ENCODE results near the gene GPR173. TPM values are rescaled to one million over a fixed set of nuclear protein-coding genes. Genes with fewer than 3 reads are reported as not detected.
A peak's percentile ranks its signal among the peaks of the same experiment; 100 is the strongest.

The GPR173 gene
- total and polyA plus RNA-seq, 2 experiments from 2014 or later, result 0.92 to 7.7 TPM

DNA sequence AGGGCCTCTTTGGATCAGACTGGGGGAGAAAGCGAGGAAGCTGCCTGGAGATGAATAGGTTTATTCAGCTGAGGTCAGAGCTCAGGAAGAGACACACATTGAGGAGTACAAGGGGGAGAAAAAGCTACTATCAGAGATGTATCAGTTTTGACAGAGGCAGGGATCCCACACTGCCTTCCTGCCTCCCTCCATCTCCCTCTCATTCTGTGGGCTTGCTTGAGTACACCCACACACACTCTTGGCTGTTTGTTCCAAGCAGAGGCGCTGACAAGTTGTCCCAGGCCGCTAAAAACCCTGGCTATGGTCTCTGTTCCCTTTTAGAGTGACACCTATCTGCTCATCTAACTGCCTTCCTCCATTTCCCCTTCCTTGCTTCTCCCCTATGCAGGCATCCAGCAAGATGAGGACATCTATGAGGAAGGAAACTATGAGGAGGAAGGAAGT, 38.8 kb downstream of the GPR173 start:
- Histone ChIP-seq H3K27me3 (ENCODE audit: insufficient read depth) (no peaks in the 10 kb centered on the region), H3K4me3 (no peak overlapping the region), H3K4me1 (ENCODE audit: insufficient read depth) (no peaks in the 10 kb centered on the region; the same call in 1 of the 2 replicates), H3F3A (replicated peaks; ENCODE audit: low read depth) (no peaks in the 10 kb centered on the region), H4K20me1 (replicated peaks; ENCODE audit: insufficient read depth) (no peaks in the 10 kb centered on the region; the same call in 1 of the 2 replicates), H3K27ac (ENCODE audit: low read depth) (no peak overlapping the region), H3K9me2 (ENCODE audit: insufficient read depth) (no peaks in the 10 kb centered on the region), H3K79me2 (replicated peaks; ENCODE audit: insufficient read depth) (0 out of 2 replicates have a peak, but pooled peaks cover 4% of the 10 kb centered on the region), H3K36me3 (ENCODE audit: insufficient read depth) (no peaks in the 10 kb centered on the region), H2AFZ (no peak overlapping the region), H3K4me2 (no peak overlapping the region)
- Mint-ChIP-seq H3K4me1 (peaks cover 10% of the 10 kb centered on the region), H3K4me3 (peak overlapping the region; percentile 94; the same call in 2 of the 3 replicates), H3K9me3 (no peaks in the 10 kb centered on the region; the same call in 2 of the 3 replicates), H3K36me3 (ENCODE audit: low read depth) (peaks cover 52% of the 10 kb centered on the region), H3K27ac (peak overlapping the region; percentile 98; the same call in 1 of the 2 replicates), H3K27me3 (ENCODE audit: insufficient read depth, low read depth, poor library complexity) (peaks cover 3% of the 10 kb centered on the region)
- DNase-seq (ENCODE audit: low spot score) (no peak), ATAC-seq (no peak)
- TF ChIP-seq, protein P1, sequence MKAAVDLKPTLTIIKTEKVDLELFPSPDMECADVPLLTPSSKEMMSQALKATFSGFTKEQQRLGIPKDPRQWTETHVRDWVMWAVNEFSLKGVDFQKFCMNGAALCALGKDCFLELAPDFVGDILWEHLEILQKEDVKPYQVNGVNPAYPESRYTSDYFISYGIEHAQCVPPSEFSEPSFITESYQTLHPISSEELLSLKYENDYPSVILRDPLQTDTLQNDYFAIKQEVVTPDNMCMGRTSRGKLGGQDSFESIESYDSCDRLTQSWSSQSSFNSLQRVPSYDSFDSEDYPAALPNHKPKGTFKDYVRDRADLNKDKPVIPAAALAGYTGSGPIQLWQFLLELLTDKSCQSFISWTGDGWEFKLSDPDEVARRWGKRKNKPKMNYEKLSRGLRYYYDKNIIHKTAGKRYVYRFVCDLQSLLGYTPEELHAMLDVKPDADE (IDR thresholded peaks at IDR 0.05), result no peak
- TF ChIP-seq, protein P2, sequence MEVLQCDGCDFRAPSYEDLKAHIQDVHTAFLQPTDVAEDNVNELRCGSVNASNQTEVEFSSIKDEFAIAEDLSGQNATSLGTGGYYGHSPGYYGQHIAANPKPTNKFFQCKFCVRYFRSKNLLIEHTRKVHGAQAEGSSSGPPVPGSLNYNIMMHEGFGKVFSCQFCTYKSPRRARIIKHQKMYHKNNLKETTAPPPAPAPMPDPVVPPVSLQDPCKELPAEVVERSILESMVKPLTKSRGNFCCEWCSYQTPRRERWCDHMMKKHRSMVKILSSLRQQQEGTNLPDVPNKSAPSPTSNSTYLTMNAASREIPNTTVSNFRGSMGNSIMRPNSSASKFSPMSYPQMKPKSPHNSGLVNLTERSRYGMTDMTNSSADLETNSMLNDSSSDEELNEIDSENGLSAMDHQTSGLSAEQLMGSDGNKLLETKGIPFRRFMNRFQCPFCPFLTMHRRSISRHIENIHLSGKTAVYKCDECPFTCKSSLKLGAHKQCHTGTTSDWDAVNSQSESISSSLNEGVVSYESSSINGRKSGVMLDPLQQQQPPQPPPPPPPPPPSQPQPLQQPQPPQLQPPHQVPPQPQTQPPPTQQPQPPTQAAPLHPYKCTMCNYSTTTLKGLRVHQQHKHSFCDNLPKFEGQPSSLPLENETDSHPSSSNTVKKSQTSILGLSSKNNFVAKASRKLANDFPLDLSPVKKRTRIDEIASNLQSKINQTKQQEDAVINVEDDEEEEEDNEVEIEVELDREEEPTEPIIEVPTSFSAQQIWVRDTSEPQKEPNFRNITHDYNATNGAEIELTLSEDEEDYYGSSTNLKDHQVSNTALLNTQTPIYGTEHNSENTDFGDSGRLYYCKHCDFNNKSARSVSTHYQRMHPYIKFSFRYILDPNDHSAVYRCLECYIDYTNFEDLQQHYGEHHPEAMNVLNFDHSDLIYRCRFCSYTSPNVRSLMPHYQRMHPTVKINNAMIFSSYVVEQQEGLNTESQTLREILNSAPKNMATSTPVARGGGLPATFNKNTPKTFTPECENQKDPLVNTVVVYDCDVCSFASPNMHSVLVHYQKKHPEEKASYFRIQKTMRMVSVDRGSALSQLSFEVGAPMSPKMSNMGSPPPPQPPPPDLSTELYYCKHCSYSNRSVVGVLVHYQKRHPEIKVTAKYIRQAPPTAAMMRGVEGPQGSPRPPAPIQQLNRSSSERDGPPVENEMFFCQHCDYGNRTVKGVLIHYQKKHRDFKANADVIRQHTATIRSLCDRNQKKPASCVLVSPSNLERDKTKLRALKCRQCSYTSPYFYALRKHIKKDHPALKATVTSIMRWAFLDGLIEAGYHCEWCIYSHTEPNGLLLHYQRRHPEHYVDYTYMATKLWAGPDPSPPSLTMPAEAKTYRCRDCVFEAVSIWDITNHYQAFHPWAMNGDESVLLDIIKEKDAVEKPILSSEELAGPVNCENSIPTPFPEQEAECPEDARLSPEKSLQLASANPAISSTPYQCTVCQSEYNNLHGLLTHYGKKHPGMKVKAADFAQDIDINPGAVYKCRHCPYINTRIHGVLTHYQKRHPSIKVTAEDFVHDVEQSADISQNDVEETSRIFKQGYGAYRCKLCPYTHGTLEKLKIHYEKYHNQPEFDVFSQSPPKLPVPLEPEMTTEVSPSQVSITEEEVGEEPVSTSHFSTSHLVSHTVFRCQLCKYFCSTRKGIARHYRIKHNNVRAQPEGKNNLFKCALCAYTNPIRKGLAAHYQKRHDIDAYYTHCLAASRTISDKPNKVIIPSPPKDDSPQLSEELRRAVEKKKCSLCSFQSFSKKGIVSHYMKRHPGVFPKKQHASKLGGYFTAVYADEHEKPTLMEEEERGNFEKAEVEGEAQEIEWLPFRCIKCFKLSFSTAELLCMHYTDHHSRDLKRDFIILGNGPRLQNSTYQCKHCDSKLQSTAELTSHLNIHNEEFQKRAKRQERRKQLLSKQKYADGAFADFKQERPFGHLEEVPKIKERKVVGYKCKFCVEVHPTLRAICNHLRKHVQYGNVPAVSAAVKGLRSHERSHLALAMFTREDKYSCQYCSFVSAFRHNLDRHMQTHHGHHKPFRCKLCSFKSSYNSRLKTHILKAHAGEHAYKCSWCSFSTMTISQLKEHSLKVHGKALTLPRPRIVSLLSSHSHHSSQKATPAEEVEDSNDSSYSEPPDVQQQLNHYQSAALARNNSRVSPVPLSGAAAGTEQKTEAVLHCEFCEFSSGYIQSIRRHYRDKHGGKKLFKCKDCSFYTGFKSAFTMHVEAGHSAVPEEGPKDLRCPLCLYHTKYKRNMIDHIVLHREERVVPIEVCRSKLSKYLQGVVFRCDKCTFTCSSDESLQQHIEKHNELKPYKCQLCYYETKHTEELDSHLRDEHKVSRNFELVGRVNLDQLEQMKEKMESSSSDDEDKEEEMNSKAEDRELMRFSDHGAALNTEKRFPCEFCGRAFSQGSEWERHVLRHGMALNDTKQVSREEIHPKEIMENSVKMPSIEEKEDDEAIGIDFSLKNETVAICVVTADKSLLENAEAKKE (CRISPR knock-in tag; IDR thresholded peaks at IDR 0.05), result no peak
- TF ChIP-seq CREB1 (CRISPR knock-in tag; IDR thresholded peaks at IDR 0.05; ENCODE audit: low read depth) (no peak), ZNF331 (CRISPR knock-in tag; IDR thresholded peaks at IDR 0.05; ENCODE audit: low read depth) (no peak), JUNB (IDR thresholded peaks at IDR 0.05; ENCODE audit: unreplicated experiment) (no peak), POLR2AphosphoS5 (IDR thresholded peaks at IDR 0.05; ENCODE audit: low read depth) (no peak), ZNF114 (CRISPR knock-in tag; IDR thresholded peaks at IDR 0.05) (no peak), NANOG (IDR thresholded peaks at IDR 0.05; ENCODE audit: borderline replicate concordance) (no peak), EZH2phosphoT487 (IDR thresholded peaks at IDR 0.05; ENCODE audit: unreplicated experiment) (no peak), EZH2 (IDR thresholded peaks at IDR 0.05; ENCODE audit: low read depth, unreplicated experiment) (no peak), STAT1 (IDR thresholded peaks at IDR 0.05; ENCODE audit: unreplicated experiment) (no peak)
- TF ChIP-seq, protein P3, sequence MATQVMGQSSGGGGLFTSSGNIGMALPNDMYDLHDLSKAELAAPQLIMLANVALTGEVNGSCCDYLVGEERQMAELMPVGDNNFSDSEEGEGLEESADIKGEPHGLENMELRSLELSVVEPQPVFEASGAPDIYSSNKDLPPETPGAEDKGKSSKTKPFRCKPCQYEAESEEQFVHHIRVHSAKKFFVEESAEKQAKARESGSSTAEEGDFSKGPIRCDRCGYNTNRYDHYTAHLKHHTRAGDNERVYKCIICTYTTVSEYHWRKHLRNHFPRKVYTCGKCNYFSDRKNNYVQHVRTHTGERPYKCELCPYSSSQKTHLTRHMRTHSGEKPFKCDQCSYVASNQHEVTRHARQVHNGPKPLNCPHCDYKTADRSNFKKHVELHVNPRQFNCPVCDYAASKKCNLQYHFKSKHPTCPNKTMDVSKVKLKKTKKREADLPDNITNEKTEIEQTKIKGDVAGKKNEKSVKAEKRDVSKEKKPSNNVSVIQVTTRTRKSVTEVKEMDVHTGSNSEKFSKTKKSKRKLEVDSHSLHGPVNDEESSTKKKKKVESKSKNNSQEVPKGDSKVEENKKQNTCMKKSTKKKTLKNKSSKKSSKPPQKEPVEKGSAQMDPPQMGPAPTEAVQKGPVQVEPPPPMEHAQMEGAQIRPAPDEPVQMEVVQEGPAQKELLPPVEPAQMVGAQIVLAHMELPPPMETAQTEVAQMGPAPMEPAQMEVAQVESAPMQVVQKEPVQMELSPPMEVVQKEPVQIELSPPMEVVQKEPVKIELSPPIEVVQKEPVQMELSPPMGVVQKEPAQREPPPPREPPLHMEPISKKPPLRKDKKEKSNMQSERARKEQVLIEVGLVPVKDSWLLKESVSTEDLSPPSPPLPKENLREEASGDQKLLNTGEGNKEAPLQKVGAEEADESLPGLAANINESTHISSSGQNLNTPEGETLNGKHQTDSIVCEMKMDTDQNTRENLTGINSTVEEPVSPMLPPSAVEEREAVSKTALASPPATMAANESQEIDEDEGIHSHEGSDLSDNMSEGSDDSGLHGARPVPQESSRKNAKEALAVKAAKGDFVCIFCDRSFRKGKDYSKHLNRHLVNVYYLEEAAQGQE (IDR thresholded peaks at IDR 0.05; ENCODE audit: unreplicated experiment), result no peak
- TF ChIP-seq, protein P4, sequence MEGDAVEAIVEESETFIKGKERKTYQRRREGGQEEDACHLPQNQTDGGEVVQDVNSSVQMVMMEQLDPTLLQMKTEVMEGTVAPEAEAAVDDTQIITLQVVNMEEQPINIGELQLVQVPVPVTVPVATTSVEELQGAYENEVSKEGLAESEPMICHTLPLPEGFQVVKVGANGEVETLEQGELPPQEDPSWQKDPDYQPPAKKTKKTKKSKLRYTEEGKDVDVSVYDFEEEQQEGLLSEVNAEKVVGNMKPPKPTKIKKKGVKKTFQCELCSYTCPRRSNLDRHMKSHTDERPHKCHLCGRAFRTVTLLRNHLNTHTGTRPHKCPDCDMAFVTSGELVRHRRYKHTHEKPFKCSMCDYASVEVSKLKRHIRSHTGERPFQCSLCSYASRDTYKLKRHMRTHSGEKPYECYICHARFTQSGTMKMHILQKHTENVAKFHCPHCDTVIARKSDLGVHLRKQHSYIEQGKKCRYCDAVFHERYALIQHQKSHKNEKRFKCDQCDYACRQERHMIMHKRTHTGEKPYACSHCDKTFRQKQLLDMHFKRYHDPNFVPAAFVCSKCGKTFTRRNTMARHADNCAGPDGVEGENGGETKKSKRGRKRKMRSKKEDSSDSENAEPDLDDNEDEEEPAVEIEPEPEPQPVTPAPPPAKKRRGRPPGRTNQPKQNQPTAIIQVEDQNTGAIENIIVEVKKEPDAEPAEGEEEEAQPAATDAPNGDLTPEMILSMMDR (conservative IDR thresholded peaks at IDR 0.05; ENCODE audit: low read depth in 2 of 2), result no peak
